ENCODE results near the gene SPATA7.

The SPATA7 gene

DNA sequence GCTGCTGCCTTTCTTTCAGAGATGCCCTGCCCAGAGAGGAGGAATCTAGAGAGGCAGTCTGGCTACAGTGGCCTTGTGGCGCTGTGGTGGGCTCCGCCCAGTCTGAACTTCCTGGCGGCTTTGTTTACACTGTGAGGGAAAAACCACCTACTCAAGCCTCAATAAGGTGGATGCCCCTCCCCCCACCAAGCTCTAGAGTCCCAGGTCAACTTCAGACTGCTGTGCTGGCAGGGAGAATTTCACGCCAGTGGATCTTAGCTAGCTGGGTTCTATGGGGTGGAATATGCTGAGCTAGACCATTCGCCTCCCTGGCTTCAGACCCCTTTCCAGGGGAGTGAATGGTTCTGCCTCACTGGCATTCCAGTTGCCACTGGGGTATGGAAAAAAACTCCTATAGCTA is 25.6 kb downstream of the SPATA7 start:
- no peak overlapping the region for H3K4me3 ChIP-seq (replicated peaks; ENCODE audit: low read depth, low read length)
- TF ChIP-seq, protein P1, sequence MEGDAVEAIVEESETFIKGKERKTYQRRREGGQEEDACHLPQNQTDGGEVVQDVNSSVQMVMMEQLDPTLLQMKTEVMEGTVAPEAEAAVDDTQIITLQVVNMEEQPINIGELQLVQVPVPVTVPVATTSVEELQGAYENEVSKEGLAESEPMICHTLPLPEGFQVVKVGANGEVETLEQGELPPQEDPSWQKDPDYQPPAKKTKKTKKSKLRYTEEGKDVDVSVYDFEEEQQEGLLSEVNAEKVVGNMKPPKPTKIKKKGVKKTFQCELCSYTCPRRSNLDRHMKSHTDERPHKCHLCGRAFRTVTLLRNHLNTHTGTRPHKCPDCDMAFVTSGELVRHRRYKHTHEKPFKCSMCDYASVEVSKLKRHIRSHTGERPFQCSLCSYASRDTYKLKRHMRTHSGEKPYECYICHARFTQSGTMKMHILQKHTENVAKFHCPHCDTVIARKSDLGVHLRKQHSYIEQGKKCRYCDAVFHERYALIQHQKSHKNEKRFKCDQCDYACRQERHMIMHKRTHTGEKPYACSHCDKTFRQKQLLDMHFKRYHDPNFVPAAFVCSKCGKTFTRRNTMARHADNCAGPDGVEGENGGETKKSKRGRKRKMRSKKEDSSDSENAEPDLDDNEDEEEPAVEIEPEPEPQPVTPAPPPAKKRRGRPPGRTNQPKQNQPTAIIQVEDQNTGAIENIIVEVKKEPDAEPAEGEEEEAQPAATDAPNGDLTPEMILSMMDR (IDR thresholded peaks at IDR 0.05; ENCODE audit: low read depth, low read length, missing control alignments), result no peak
- no peak for DNase-seq (ENCODE audit: extremely low read depth, low read depth)

DNA sequence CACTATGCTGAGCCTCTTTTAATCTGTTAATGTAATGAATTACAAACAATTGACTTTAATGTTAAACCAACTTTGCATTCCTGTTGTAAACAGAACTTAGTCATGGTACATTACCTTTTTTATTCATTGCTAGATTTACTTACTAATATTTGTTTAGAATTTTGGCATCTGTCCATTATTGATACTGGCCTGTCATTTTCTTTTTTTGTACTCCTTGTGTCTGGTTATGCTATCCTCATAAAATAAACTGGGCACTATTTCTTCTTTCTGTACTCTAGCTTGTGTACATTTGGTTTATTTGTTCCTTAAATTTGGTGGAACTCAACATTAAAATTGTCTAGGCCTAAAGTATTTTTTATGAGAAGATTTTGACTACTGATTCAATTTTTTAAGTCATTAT is 32.1 kb downstream of the SPATA7 start:
- TF ChIP-seq, protein P1 (IDR thresholded peaks at IDR 0.05; ENCODE audit: low read depth, low read length, missing control alignments), result no peak
- DNase-seq (ENCODE audit: extremely low read depth, low read depth), result no peak
- no peak overlapping the region for H3K4me3 ChIP-seq (replicated peaks; ENCODE audit: low read depth, low read length)

DNA sequence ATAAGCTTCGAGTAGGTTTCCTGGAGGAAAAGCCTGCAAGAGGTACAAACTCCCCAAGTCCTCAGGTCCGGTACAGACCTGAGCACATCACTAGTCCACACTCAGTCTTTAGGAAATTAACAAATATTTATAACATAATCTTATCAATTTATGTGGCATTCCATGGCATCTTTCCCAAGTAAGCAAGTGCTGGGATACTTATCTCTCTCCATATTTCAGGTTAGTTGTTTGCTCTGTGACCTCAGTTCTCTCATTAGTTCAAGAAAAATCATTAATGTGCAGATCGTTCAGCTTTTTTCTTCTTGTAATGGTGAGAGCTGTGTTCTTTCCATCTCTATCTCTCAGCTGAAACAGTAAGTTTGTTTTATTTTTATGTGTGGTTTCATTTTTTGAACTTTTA is 34.7 kb downstream of the SPATA7 start:
- TF ChIP-seq, protein P1 (IDR thresholded peaks at IDR 0.05; ENCODE audit: low read depth, low read length, missing control alignments), result no peak
- DNase-seq (ENCODE audit: extremely low read depth, low read depth), result no peak
- H3K4me3 ChIP-seq (replicated peaks; ENCODE audit: low read depth, low read length), result no peak overlapping the region

DNA sequence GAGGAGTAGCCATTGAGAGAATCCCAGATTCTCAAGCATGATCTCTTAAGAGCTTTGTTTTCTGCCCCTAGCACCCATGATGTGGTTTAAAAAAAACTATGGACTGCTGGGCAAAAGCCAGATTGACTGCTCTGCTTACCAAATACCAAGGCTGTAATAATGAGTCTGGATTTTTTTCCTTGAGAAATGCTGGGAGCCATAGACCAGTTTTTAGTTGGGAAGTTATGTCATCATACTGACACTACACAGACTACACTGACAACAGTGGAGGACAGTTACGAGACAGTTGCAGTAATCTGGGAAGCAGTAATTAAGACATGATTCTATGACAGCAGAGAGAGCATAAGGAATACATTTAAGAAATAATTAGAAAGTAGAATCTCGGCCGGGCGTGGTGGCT is 35.8 kb downstream of the SPATA7 start:
- DNase-seq (ENCODE audit: extremely low read depth, low read depth), result no peak
- TF ChIP-seq, protein P1 (IDR thresholded peaks at IDR 0.05; ENCODE audit: low read depth, low read length, missing control alignments), result no peak
- no peak overlapping the region for H3K4me3 ChIP-seq (replicated peaks; ENCODE audit: low read depth, low read length)

DNA sequence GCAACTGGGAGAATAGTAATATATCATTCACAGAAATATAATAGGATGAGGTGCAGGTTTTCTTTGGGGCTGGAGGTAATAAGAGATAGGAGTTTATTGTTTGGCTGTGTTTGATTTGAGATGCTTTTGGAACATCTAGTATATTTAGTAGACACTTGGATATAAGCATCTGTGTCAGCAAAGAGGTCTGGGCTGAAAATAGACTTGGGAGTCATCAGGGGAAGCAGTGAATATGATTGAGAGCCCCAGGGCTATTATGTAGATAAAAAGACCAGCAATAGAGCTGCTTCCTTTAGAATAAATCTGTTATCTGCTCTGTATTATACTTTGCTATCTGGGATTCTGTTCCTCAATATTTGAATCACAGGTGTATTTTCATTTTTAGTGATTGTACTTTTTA is 36.6 kb downstream of the SPATA7 start:
- TF ChIP-seq, protein P1 (IDR thresholded peaks at IDR 0.05; ENCODE audit: low read depth, low read length, missing control alignments), result no peak
- DNase-seq (ENCODE audit: extremely low read depth, low read depth), result no peak
- H3K4me3 ChIP-seq (replicated peaks; ENCODE audit: low read depth, low read length), result no peak overlapping the region

DNA sequence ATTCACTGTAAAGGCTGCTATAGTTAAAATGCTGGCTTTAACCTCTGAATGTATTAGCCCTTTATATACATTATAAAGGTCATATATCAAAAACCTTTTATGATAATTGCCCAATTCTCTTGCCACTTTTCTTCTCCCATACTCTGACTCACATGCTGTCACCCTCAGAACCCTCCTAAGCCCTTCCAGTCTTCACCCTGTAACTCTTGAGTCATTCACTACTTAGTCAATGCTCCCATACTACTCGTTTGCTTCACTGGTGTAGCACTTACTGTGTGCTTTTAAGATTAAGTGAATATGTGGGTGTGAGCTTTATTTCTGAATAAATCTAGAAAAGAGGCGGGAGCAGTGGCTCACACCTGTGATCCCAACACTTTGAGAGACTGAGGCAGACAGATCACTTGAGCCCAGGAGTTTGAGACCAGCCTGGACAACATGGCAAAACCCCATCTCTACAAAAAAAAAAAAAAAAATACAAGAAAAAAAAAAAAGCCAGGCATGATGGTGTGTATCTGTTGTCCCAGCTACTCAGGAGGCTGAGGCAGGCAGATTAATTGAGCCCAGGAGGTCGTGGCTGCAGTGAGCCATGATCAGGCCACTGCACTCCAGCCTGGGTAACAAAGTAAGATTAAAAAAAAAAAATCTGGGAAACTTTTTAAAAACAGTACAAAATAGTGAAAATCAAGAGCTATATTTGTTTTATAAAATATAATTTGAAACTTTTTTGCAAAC is 37.6 kb downstream of the SPATA7 start:
- TF ChIP-seq, protein P1 (IDR thresholded peaks at IDR 0.05; ENCODE audit: low read depth, low read length, missing control alignments), result no peak
- H3K4me3 ChIP-seq (replicated peaks; ENCODE audit: low read depth, low read length), result no peak overlapping the region
- DNase-seq (ENCODE audit: extremely low read depth, low read depth), result peak; percentile 9

DNA sequence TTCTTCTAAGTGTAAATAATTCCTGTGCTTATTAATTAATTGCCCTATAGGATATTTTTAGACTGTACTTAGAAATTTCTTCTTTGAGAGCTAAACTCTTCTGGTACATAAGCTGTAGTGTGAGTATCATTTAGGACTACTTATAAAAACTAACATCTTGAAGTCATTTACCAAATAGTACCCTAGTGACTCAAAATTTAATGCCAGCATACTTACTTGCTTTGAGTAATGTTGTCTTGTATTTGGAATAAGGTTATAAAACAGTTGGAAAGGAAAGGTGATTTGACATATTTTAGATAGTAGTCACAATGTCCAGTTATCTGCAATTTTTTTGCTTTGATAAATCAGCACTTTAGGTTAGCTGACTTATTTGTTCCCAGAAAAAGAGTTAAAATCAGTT is 39.1 kb downstream of the SPATA7 start:
- DNase-seq (ENCODE audit: extremely low read depth, low read depth), result peak; percentile 19
- TF ChIP-seq, protein P1 (IDR thresholded peaks at IDR 0.05; ENCODE audit: low read depth, low read length, missing control alignments), result no peak
- H3K4me3 ChIP-seq (replicated peaks; ENCODE audit: low read depth, low read length), result no peak overlapping the region

All from HFF-Myc (cell line).